Measurements from ENCODE around the gene FKBP1A. TPM values are rescaled to one million over a fixed set of nuclear protein-coding genes. Genes with fewer than 3 reads are reported as not detected.

The FKBP1A gene
- total RNA-seq, 1 experiment from 2014 or later = 209 TPM

DNA sequence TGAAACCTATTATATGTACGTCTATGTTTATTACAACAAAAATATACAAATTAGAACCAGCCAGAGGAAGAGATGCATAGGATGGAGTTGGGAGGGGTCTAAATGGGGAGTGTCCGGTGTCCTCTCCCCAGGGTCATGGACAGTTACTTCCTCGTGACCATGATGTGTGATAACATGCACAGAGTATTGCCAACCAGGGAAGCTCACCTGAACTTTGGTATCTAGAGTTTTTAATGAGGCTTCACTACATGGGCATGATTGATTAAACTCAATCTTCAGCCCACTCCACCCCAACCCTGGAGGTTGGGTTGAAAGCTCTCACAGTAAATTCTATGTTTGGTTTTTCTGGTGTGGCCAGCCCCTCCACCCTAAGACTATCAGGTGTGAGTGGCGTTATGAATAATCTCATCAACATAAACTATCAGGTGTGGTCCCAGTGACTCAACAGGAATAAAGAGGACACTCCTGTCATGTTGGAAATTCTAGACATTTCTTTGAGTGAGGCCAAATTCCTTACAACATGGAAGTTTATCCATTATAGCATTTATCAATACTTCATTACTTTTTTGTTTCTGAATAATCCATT is 36.4 kb upstream of the FKBP1A start:
- H3K4me3 Mint-ChIP-seq (ENCODE audit: unreplicated experiment) = no peak overlapping the region
- no peak for TF ChIP-seq CTCF (IDR thresholded peaks at IDR 0.05; ENCODE audit: unreplicated experiment)
- DNase-seq (ENCODE audit: unreplicated experiment) = no peak
- no peaks in the 10 kb centered on the region for H3K36me3 Mint-ChIP-seq (ENCODE audit: insufficient read depth, unreplicated experiment)
- ChIA-PET POLR2A (no interaction called here), CTCF (interaction anchor here (1.1 kb wide), 1 partner anchor 75 kb away, joined by 4 read pairs; no protein-coding TSS in a partner anchor)
- intact Hi-C loops (cut with micrococcal nuclease) = no loop called here
- peaks cover 5% of the 10 kb centered on the region for H3K4me1 Mint-ChIP-seq (ENCODE audit: insufficient read depth, unreplicated experiment)
- H3K27ac Mint-ChIP-seq (ENCODE audit: low read depth, unreplicated experiment) = no peak overlapping the region
- no peaks in the 10 kb centered on the region for H3K27me3 Mint-ChIP-seq (ENCODE audit: insufficient read depth, unreplicated experiment)
- H3K9me3 Mint-ChIP-seq (ENCODE audit: unreplicated experiment) = no peaks in the 10 kb centered on the region
- no TSS peak for BruUV-seq (replicated peaks)

DNA sequence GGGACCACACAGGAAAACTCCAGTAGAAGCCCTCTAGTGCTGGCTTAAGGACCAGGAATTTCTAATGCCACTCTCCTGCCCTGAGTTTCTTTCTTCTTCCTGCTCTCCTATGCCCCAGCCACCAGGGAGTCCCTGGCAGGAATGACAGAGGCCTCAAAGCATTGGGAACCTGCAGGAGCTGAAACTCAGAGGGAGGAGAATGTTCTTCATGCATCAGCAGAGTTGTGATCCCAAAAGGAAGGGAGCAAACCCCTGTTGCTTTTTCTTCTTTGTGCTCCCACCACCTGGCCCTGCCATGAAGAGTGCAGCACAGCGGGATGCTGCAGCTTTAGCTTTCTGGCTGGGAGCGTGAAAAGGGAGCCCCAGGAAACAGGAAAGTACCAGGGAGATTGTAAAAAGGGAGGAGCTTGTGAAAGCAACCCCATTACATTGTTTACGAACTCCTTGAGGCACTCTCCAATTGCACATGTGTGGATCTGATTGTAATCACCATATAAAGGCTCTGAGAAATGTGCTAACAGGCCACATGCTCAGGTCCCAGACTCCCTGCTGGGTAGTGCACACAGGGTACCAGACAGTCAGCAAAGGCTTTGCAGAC is 34.7 kb upstream of the FKBP1A start:
- no TSS peak for BruUV-seq (replicated peaks)
- H3K4me1 Mint-ChIP-seq (ENCODE audit: insufficient read depth, unreplicated experiment) = peaks cover 9% of the 10 kb centered on the region
- ChIA-PET POLR2A (interaction anchor here (1.6 kb wide), 1 partner anchor 21 kb away, joined by 4 read pairs; no protein-coding TSS in a partner anchor), CTCF (interaction anchor here (0.7 to 3.3 kb wide), 5 partner anchors 8 to 108 kb away, joined by 3 to 30 read pairs (median 3); no protein-coding TSS in a partner anchor)
- H3K27ac Mint-ChIP-seq (ENCODE audit: low read depth, unreplicated experiment) = no peak overlapping the region
- H3K27me3 Mint-ChIP-seq (ENCODE audit: insufficient read depth, unreplicated experiment) = no peaks in the 10 kb centered on the region
- intact Hi-C loops (cut with micrococcal nuclease) = no loop called here
- no peak for DNase-seq (ENCODE audit: unreplicated experiment)
- H3K4me3 Mint-ChIP-seq (ENCODE audit: unreplicated experiment) = no peak overlapping the region
- no peak for TF ChIP-seq CTCF (IDR thresholded peaks at IDR 0.05; ENCODE audit: unreplicated experiment)
- H3K36me3 Mint-ChIP-seq (ENCODE audit: insufficient read depth, unreplicated experiment) = no peaks in the 10 kb centered on the region
- H3K9me3 Mint-ChIP-seq (ENCODE audit: unreplicated experiment) = no peaks in the 10 kb centered on the region

DNA sequence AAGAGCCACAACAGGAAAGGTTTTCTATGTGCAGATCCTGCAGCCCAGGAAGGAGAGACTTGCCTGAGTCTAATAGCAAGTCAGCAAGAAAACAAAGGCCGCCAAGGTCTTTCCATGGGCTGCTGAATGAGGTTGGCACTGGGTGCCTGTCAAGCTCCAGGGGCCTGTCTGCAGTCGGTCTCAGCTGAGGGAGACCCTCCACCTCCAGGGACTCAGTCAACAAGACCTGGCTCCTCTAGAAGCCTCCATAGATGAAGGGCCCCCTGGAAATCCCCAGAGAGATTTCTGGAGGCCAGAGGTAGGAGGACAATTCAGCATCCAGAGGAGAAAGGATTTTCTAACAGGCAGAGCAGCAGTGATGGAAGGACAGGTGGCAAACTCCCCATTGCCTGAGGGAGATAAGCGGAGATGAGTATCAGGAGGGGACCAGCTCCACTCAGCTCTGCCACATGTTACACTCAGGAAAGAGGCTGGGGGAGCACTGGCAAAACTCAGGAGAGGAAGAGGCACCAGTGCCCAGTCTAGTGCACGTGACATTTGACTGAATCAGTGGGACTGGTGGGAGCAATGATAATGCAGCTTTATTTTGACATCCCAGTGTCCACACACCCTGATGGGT is 33.5 kb upstream of the FKBP1A start:
- ChIA-PET POLR2A (interaction anchor here (1.0 to 1.6 kb wide), 2 partner anchors 11 to 22 kb away, joined by 4 read pairs; no protein-coding TSS in a partner anchor), CTCF (interaction anchor here (0.9 to 3.3 kb wide), 5 partner anchors 9 to 350 kb away, joined by 3 to 30 read pairs (median 4); no protein-coding TSS in a partner anchor)
- DNase-seq (ENCODE audit: unreplicated experiment) = no peak
- TF ChIP-seq CTCF (IDR thresholded peaks at IDR 0.05; ENCODE audit: unreplicated experiment) = no peak
- no TSS peak for BruUV-seq (replicated peaks)
- Mint-ChIP-seq H3K36me3 (ENCODE audit: insufficient read depth, unreplicated experiment) (no peaks in the 10 kb centered on the region), H3K27me3 (ENCODE audit: insufficient read depth, unreplicated experiment) (no peaks in the 10 kb centered on the region), H3K4me1 (ENCODE audit: insufficient read depth, unreplicated experiment) (peaks cover 9% of the 10 kb centered on the region), H3K4me3 (ENCODE audit: unreplicated experiment) (no peak overlapping the region), H3K9me3 (ENCODE audit: unreplicated experiment) (peaks cover 7% of the 10 kb centered on the region), H3K27ac (ENCODE audit: low read depth, unreplicated experiment) (no peak overlapping the region)
- intact Hi-C loops (cut with micrococcal nuclease) = no loop called here

DNA sequence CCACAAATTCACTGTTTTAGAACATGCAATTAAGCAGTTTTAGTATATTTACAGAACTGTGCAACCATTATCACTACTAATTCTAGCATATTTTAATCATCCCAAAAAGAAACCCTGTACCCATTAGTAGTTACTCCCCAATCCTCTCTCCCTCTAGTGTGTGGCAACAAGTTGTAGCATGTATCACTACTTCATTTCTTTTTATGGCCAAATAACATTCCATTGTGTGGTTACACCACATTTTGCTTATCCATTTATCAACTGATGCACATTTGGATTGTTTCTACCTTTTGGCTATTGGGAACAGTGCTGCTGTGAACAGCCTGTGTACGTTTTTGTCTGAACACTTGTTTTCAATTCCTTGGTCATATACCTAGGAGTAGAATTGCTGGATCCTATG is 31.5 kb upstream of the FKBP1A start:
- H3K36me3 Mint-ChIP-seq (ENCODE audit: insufficient read depth, unreplicated experiment) = no peaks in the 10 kb centered on the region
- BruUV-seq (replicated peaks) = no TSS peak
- H3K27ac Mint-ChIP-seq (ENCODE audit: low read depth, unreplicated experiment) = no peak overlapping the region
- peaks cover 15% of the 10 kb centered on the region for H3K9me3 Mint-ChIP-seq (ENCODE audit: unreplicated experiment)
- H3K4me3 Mint-ChIP-seq (ENCODE audit: unreplicated experiment) = no peak overlapping the region
- no peaks in the 10 kb centered on the region for H3K27me3 Mint-ChIP-seq (ENCODE audit: insufficient read depth, unreplicated experiment)
- TF ChIP-seq CTCF (IDR thresholded peaks at IDR 0.05; ENCODE audit: unreplicated experiment) = no peak
- POLR2A ChIA-PET = interaction anchor here (0.6 to 1.8 kb wide), 2 partner anchors 14 to 32 kb away, joined by 3 read pairs; no protein-coding TSS in a partner anchor
- H3K4me1 Mint-ChIP-seq (ENCODE audit: insufficient read depth, unreplicated experiment) = peaks cover 9% of the 10 kb centered on the region
- intact Hi-C loops (cut with micrococcal nuclease) = no loop called here
- CTCF ChIA-PET = interaction anchor here (0.6 to 1.3 kb wide), 2 partner anchors 12 to 460 kb away, joined by 4 read pairs; no protein-coding TSS in a partner anchor
- no peak for DNase-seq (ENCODE audit: unreplicated experiment)

Measured in MCF 10A (cell line).